Measurements from ENCODE around the gene INF2.

- TF ChIP-seq CTCF (IDR thresholded peaks at IDR 0.05) (no peak), POLR2A (IDR thresholded peaks at IDR 0.05) (no peak)
These were observed 40.4 kb downstream of the INF2 start for GRCh38 chr14:104729835-104730181.

All from right lobe of liver (tissue), 4 donors.